H1 (cell line): ENCODE data around the gene RIN3. TPM values are rescaled to one million over a fixed set of nuclear protein-coding genes. Genes with fewer than 3 reads are reported as not detected.

Experiments used
- CTCF ChIA-PET: fragments of 300-600 bp; sonication (Branson Sonifier 250); formaldehyde crosslinking; loops from one replicate; lab custom pipeline; 2021; ENCODE audit not compliant: partially characterized antibody; lab: Charles Lee
- POLR2A ChIA-PET: fragments of 300-600 bp; sonication (Branson Sonifier 250); formaldehyde crosslinking; loops from one replicate; lab custom pipeline; 2021; ENCODE audit warnings: inconsistent platforms; ENCODE audit not compliant: partially characterized antibody; lab: Charles Lee
- DNase-seq, 2 experiments: peaks; one replicate each; pipeline versions ENCODE4 v3.0.0 to v3.0.0-alpha.2; 2010 to 2022; ENCODE audit warnings: low spot score in 2 of 2, low read depth in 1 of 2, mixed read lengths in 1 of 2
- FAIRE-seq: peaks from 2 replicates; lab custom pipeline; 2011; peaks lifted over from hg19 to GRCh38; lab: Jason Lieb, UNC
- H2AFZ ChIP-seq: 2 replicates; pipeline ENCODE4 v1.8.1; 2012; ENCODE audit warnings: low read length, inconsistent platforms
- H2AK5ac ChIP-seq: 2 replicates; pipeline ENCODE4 v1.6.1; 2013; ENCODE audit warnings: low read depth, low read length
- H2BK120ac ChIP-seq: replicated peaks from 2 replicates; pipeline ENCODE3; 2013; ENCODE audit warnings: low read depth, low read length, inconsistent platforms
- H2BK12ac ChIP-seq: 2 replicates; pipeline ENCODE4 v1.6.1; 2013; ENCODE audit warnings: low read depth, low read length
- H2BK15ac ChIP-seq: 2 replicates; pipeline ENCODE4 v1.6.1; 2013; ENCODE audit warnings: low read length
- H2BK20ac ChIP-seq: 2 replicates; pipeline ENCODE4 v1.6.1; 2013; ENCODE audit warnings: low read length
- H2BK5ac ChIP-seq: 2 replicates; pipeline ENCODE4 v1.6.1; 2013; ENCODE audit warnings: low read depth, low read length
- H3K14ac ChIP-seq: 2 replicates; pipeline ENCODE4 v1.6.1; 2013; ENCODE audit warnings: inconsistent platforms; ENCODE audit not compliant: insufficient read length
- H3K18ac ChIP-seq: 2 replicates; pipeline ENCODE4 v1.6.1; 2013; ENCODE audit warnings: low read length; ENCODE audit errors: extremely low read depth
- H3K23ac ChIP-seq: 2 replicates; pipeline ENCODE4 v1.6.1; 2013; ENCODE audit warnings: inconsistent platforms; ENCODE audit not compliant: insufficient read length
- H3K23me2 ChIP-seq: 2 replicates; pipeline ENCODE4 v1.6.1; 2013; ENCODE audit warnings: low read depth, low read length
- H3K27ac ChIP-seq: 2 replicates; pipeline ENCODE4 v1.6.1; 2011; ENCODE audit warnings: low read depth, low read length, inconsistent platforms
- H3K27me3 ChIP-seq, 4 experiments: replicated peaks in 1 of 4; 1 replicate in 1 of 4; 2 replicates in 3 of 4; pipeline versions ENCODE4 v1.6.1 to v1.8.1; 2011 to 2013; ENCODE audit warnings: low read length in 3 of 4, mild to moderate bottlenecking in 3 of 4, inconsistent platforms in 2 of 4, mixed read lengths in 2 of 4, moderate library complexity in 1 of 4; ENCODE audit not compliant: control insufficient read depth in 3 of 4, insufficient read depth in 3 of 4; ENCODE audit errors: extremely low read depth in 1 of 4
- H3K36me3 ChIP-seq, 4 experiments: 2 replicates each; pipeline versions ENCODE4 v1.6.1 to v1.8.1; 2011 to 2013; ENCODE audit warnings: mild to moderate bottlenecking in 4 of 4, low read length in 3 of 4, moderate library complexity in 2 of 4, control low read depth in 1 of 4, inconsistent platforms in 1 of 4; ENCODE audit not compliant: insufficient read depth in 4 of 4, control insufficient read depth in 2 of 4
- H3K4ac ChIP-seq: replicated peaks from 2 replicates; pipeline ENCODE3; 2013; ENCODE audit warnings: low read length, low read depth, mixed read lengths, inconsistent platforms; ENCODE audit not compliant: insufficient read length
- H3K4me1 ChIP-seq, 4 experiments: replicated peaks in 1 of 4; 1 replicate in 1 of 4; 2 replicates in 3 of 4; pipeline versions ENCODE4 v1.6.1 to v1.8.1; 2011 to 2013; ENCODE audit warnings: low read length in 3 of 4, inconsistent platforms in 2 of 4, mixed read lengths in 1 of 4; ENCODE audit not compliant: insufficient read depth in 4 of 4, control insufficient read depth in 3 of 4
- H3K4me2 ChIP-seq, 2 experiments: 2 replicates each; pipeline versions ENCODE4 v1.6.1 to v1.8.1; 2011 to 2013; ENCODE audit warnings: low read depth in 2 of 2, low read length in 2 of 2, control low read depth in 1 of 2, inconsistent platforms in 1 of 2, mild to moderate bottlenecking in 1 of 2; ENCODE audit not compliant: insufficient read depth in 1 of 2
- H3K4me3 ChIP-seq, 4 experiments: fragments of 200-600, 300-600 bp in 1 of 4; sonication (generic), shearing (Covaris generic), sonication (Bioruptor Twin) in 1 of 4; 2 replicates each; pipeline versions ENCODE4 v1.5.1 to v1.8.1; 2011 to 2016; ENCODE audit warnings: low read length in 4 of 4, low read depth in 3 of 4, control low read depth in 2 of 4, inconsistent platforms in 2 of 4, mild to moderate bottlenecking in 2 of 4, mixed read lengths in 1 of 4, moderate library complexity in 1 of 4; ENCODE audit not compliant: insufficient read depth in 2 of 4; ENCODE audit errors: extremely low read depth in 1 of 4
- H3K56ac ChIP-seq: replicated peaks from 2 replicates; pipeline ENCODE3; 2013; ENCODE audit warnings: low read depth, mild to moderate bottlenecking, mixed read lengths, low read length, inconsistent platforms; ENCODE audit not compliant: insufficient read length
- H3K79me1 ChIP-seq: 2 replicates; pipeline ENCODE4 v1.6.1; 2013; ENCODE audit warnings: low read depth, low read length, control low read depth
- H3K79me2 ChIP-seq, 2 experiments: 2 replicates each; pipeline versions ENCODE4 v1.6.1 to v1.8.1; 2012 to 2013; ENCODE audit warnings: low read length in 2 of 2, mild to moderate bottlenecking in 2 of 2, inconsistent platforms in 1 of 2; ENCODE audit not compliant: insufficient read depth in 2 of 2, control insufficient read depth in 1 of 2
- H3K9ac ChIP-seq, 4 experiments: replicated peaks in 1 of 4; 1 replicate in 1 of 4; 2 replicates in 3 of 4; pipeline versions ENCODE4 v1.6.1 to v1.8.1; 2011 to 2013; ENCODE audit warnings: low read depth in 3 of 4, low read length in 3 of 4, control low read depth in 2 of 4, mild to moderate bottlenecking in 2 of 4, moderate library complexity in 2 of 4, inconsistent platforms in 1 of 4; ENCODE audit errors: extremely low read depth in 1 of 4
- H3K9me3 ChIP-seq, 2 experiments: 2 replicates each; pipeline versions ENCODE4 v1.6.1 to v1.8.1; 2012 to 2013; ENCODE audit warnings: mild to moderate bottlenecking in 2 of 2, moderate library complexity in 2 of 2, control low read depth in 1 of 2, inconsistent platforms in 1 of 2, low read depth in 1 of 2, low read length in 1 of 2, mixed read lengths in 1 of 2; ENCODE audit not compliant: insufficient read depth in 2 of 2
- H4K20me1 ChIP-seq, 2 experiments: replicated peaks in 1 of 2; 2 replicates each; pipeline versions ENCODE3 to v1.8.1; 2011 to 2013; ENCODE audit warnings: inconsistent platforms in 2 of 2, low read length in 2 of 2, mild to moderate bottlenecking in 1 of 2; ENCODE audit not compliant: insufficient read depth in 2 of 2, control insufficient read depth in 1 of 2
- H4K5ac ChIP-seq: 2 replicates; pipeline ENCODE4 v1.6.1; 2013; ENCODE audit warnings: low read length, low read depth, mixed read lengths, inconsistent platforms; ENCODE audit not compliant: insufficient read length
- H4K8ac ChIP-seq: 2 replicates; pipeline ENCODE4 v1.8.0; 2013; ENCODE audit warnings: mild to moderate bottlenecking, moderate library complexity, low read length, inconsistent platforms; ENCODE audit not compliant: insufficient read depth; ENCODE audit errors: extremely low read depth
- H4K91ac ChIP-seq: replicated peaks from 2 replicates; pipeline ENCODE3; 2013; ENCODE audit warnings: low read length, mixed read lengths, inconsistent platforms; ENCODE audit not compliant: insufficient read length
- KDM1A ChIP-seq: fragments of 200-600, 300-600 bp; sonication (generic); IDR thresholded peaks from 2 replicates; pipeline ENCODE4 v1.7.1; 2016; ENCODE audit warnings: mild to moderate bottlenecking, low read length, borderline replicate concordance
- USF2 ChIP-seq: IDR thresholded peaks from 2 replicates; pipeline ENCODE4 v1.6.1; 2011; ENCODE audit warnings: low read length, improper control_type of control experiment
- WGBS, 2 experiments: shearing (Covaris generic) in 1 of 2; methylation state at CpG; one replicate each; pipeline versions ENCODE4 v1.1.6 to v1.1.7; 2013 to 2015; ENCODE audit warnings: low lambda C conversion rate in 2 of 2, mixed read lengths in 2 of 2, inconsistent platforms in 1 of 2, low coverage in 1 of 2, missing lambda C conversion rate in 1 of 2; ENCODE audit not compliant: insufficient replicate concordance in 2 of 2, insufficient coverage in 1 of 2, insufficient read length in 1 of 2; ENCODE audit errors: extremely low coverage in 1 of 2, missing lambda C conversion rate in 1 of 2; 5-methylcytosine and 5-hydroxymethylcytosine counted together
- polyA plus RNA-seq, 7 experiments: library from polyadenylated mRNA; depleted of rRNA in 3 of 7; stranded (reverse) in 5 of 7; unstranded in 2 of 7; fragments of >200 nt in 5 of 7; fragments of 200-250 nt in 2 of 7; gene quantifications; 1 replicate in 5 of 7; 2 replicates in 1 of 7; 4 replicates in 1 of 7; pipeline versions ENCODE4 v1.2.1 to v1.2.3, GENCODE V29; 2011 to 2013; ENCODE audit warnings: missing spikeins in 2 of 7, mixed read lengths in 2 of 7
- total RNA-seq: library from RNA; stranded (reverse); fragmentation: NEBNext Ultra II Directional; extraction: Animal tissue kit (Norgen Biotek cat#: 25700); gene quantifications from 2 replicates; pipeline ENCODE4 v1.2.1, GENCODE V29; 2021

Gene RIN3
- total and polyA plus RNA-seq, 2 of the 8 experiments (the other 6 are each of a cell fraction or from before 2014, with no cell fraction given) = 0.59 to 1.5 TPM

DNA sequence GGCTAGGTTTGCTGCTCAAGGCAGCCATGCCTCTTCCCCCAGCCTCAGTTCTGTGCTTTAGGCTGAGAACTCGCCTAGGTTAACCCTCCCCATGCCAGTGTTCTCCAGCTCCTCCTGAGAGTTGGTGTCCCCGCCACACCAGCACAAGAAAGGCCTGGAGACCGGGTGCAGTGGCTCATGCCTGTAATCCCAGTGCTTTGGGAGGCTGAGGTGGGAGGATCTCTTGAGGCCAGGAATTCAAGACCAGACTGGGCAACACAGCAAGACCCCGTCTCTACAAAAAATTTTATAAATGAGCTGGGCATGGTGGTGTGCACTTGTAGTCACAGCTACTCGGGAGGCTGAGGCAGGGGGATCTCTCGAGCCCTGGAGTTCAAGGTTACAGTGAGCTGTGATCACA, 10.2 kb downstream of the RIN3 start:
- Histone ChIP-seq H3K79me2 (no peaks in the 10 kb centered on the region), H3K9ac (no peak overlapping the region)
- POLR2A ChIA-PET = no interaction called here

More for the DNA sequence above, 10.2 kb downstream of the RIN3 start:
- Histone ChIP-seq H3K36me3 (no peaks in the 10 kb centered on the region), H2BK12ac (no peak overlapping the region), H3K14ac (no peak overlapping the region), H3K23me2 (peaks cover 4% of the 10 kb centered on the region; the same call in 1 of the 2 replicates), H3K18ac (no peak overlapping the region), H2BK120ac (no peak overlapping the region), H4K5ac (no peak overlapping the region), H2BK5ac (no peak overlapping the region), H2BK20ac (no peak overlapping the region), H3K27me3 (no peaks in the 10 kb centered on the region), H4K20me1 (no peaks in the 10 kb centered on the region), H3K23ac (no peak overlapping the region), H2AK5ac (no peak overlapping the region), H3K4ac (no peak overlapping the region), H3K56ac (no peak overlapping the region), H3K27ac (no peak overlapping the region), H3K79me1 (no peaks in the 10 kb centered on the region), H3K4me3 (no peak overlapping the region), H4K91ac (no peak overlapping the region), H3K4me1 (no peaks in the 10 kb centered on the region), H3K4me2 (no peak overlapping the region), H2AFZ (no peak overlapping the region), H4K8ac (no peak overlapping the region)
- DNase-seq = no peak
- no peak for FAIRE-seq
- WGBS, 2 experiments = 91% methylated on average over 6 of the region's 6 CpGs; no CpG with 5 or more reads in 1 of the 2 experiments
- CTCF ChIA-PET = interaction anchor here (1.4 to 2.6 kb wide), 3 partner anchors 13 to 158 kb away, joined by 4 to 9 read pairs (median 4); no protein-coding TSS in a partner anchor
- no peak for TF ChIP-seq USF2
- TF ChIP-seq KDM1A = 0 out of 2 replicates have a peak, but pooled peaks have one; percentile 19
- TF ChIP-seq, all 59 proteins: peak for 1
- H3K9me3 ChIP-seq = no peaks in the 10 kb centered on the region
- H2BK15ac ChIP-seq = no peak overlapping the region
